ENCODE measurements around the gene SYNCRIP.
"Not testable (repeated sequence)": the region's sequence is repeated elsewhere in the genome, so short reads cannot be mapped to it uniquely, and the experiment has no call there.

The SYNCRIP gene

GRCh38 chr6:85579581-85579980, 63.1 kb downstream of the SYNCRIP start:
- in situ Hi-C loops (cut with HindIII; ENCODE audit: low pct_unique_long_range_greater_than_20kb, low sequenced_read_pairs) = no loop called here
- no peak for TF ChIP-seq JUND (IDR thresholded peaks at IDR 0.05; ENCODE audit: low read depth)
- peak in 1 of 2 experiments; percentile 79 for DNase-seq (ENCODE audit: low read depth in 1 of 2, low spot score in 1 of 2)

- DNase-seq (ENCODE audit: low read depth in 1 of 2, low spot score in 1 of 2) = no peak
- in situ Hi-C loops (cut with HindIII; ENCODE audit: low pct_unique_long_range_greater_than_20kb, low sequenced_read_pairs) = no loop called here
- TF ChIP-seq JUND (IDR thresholded peaks at IDR 0.05; ENCODE audit: low read depth) = no peak
Measured at GRCh38 chr6:85576476-85576875, 66.2 kb downstream of the SYNCRIP start.

- no peak for TF ChIP-seq JUND (IDR thresholded peaks at IDR 0.05; ENCODE audit: low read depth)
- DNase-seq (ENCODE audit: low read depth in 1 of 2, low spot score in 1 of 2) = no peak
- in situ Hi-C loops (cut with HindIII; ENCODE audit: low pct_unique_long_range_greater_than_20kb, low sequenced_read_pairs) = no loop called here
Measured at GRCh38 chr6:85574932-85575598, 67.6 kb downstream of the SYNCRIP start.

- no peak for TF ChIP-seq JUND (IDR thresholded peaks at IDR 0.05; ENCODE audit: low read depth)
- in situ Hi-C loops (cut with HindIII; ENCODE audit: low pct_unique_long_range_greater_than_20kb, low sequenced_read_pairs) = no loop called here
- DNase-seq (ENCODE audit: low read depth in 1 of 2, low spot score in 1 of 2) = no peak
Measured at GRCh38 chr6:85569323-85569722, 73.4 kb downstream of the SYNCRIP start.

- no peak for DNase-seq (ENCODE audit: low read depth in 1 of 2, low spot score in 1 of 2)
- in situ Hi-C loops (cut with HindIII; ENCODE audit: low pct_unique_long_range_greater_than_20kb, low sequenced_read_pairs) = no loop called here
- TF ChIP-seq JUND (IDR thresholded peaks at IDR 0.05; ENCODE audit: low read depth) = no peak
Measured at GRCh38 chr6:85568411-85568810, 74.3 kb downstream of the SYNCRIP start.

GRCh38 chr6:85565736-85566135, 77.0 kb downstream of the SYNCRIP start:
- no peak for DNase-seq (ENCODE audit: low read depth in 1 of 2, low spot score in 1 of 2)
- no peak for TF ChIP-seq JUND (IDR thresholded peaks at IDR 0.05; ENCODE audit: low read depth)
- in situ Hi-C loops (cut with HindIII; ENCODE audit: low pct_unique_long_range_greater_than_20kb, low sequenced_read_pairs) = no loop called here

- DNase-seq (ENCODE audit: low read depth in 1 of 2, low spot score in 1 of 2); in situ Hi-C loops (cut with HindIII; ENCODE audit: low pct_unique_long_range_greater_than_20kb, low sequenced_read_pairs): not testable (repeated sequence)
Measured at GRCh38 chr6:85564223-85564622, 78.5 kb downstream of the SYNCRIP start.
